GM10248 (cell line): ENCODE measurements around the gene CHST13.

Experiments used
- CTCF ChIA-PET: fragments of 300-600 bp; sonication (Branson Sonifier 250); formaldehyde crosslinking; extraction: SDS; loops from one replicate; lab custom pipeline; 2021; ENCODE audit warnings: antibody characterized with exemption; lab: Yijun Ruan, JAX
- POLR2A ChIA-PET: fragments of 350-650 bp; sonication (Branson Sonifier 250); formaldehyde crosslinking; extraction: SDS; loops from one replicate; lab custom pipeline; 2020; ENCODE audit warnings: antibody characterized with exemption; lab: Yijun Ruan, JAX
- DNase-seq: peaks from one replicate; pipeline ENCODE4 v3.0.0; 2012; ENCODE audit errors: extremely low spot score
- CTCF ChIP-seq: IDR thresholded peaks from 2 replicates; pipeline ENCODE4 v1.5.1; 2012; ENCODE audit warnings: mild to moderate bottlenecking, low read depth; ENCODE audit errors: extremely low read depth, missing control alignments, control extremely low read depth

CHST13 gene

GRCh38 chr3:126517291-126517951, 6.5 kb upstream of the CHST13 start, which contains the start of gene UROC1:
UROC1 (minus strand) TSS chr3:126517773; CDS start chr3:126517719, 54 bp downstream.
- ChIA-PET POLR2A (no interaction called here), CTCF (no interaction called here)
- no peak for TF ChIP-seq CTCF
- no peak for DNase-seq

GRCh38 chr3:126517986-126518778, 5.8 kb upstream of the CHST13 start:
- DNase-seq, result no peak
- ChIA-PET POLR2A (no interaction called here), CTCF (interaction anchor here (0.7 to 2.1 kb wide), 5 partner anchors 8 to 1030 kb away, joined by 3 to 12 read pairs (median 4); no protein-coding TSS in a partner anchor)
- no peak for TF ChIP-seq CTCF

- CTCF ChIA-PET, result interaction anchor here (0.7 to 2.1 kb wide), 6 partner anchors 9 to 1029 kb away, joined by 3 to 12 read pairs (median 4); no protein-coding TSS in a partner anchor
Measured at GRCh38 chr3:126518779-126519177, 5.2 kb upstream of the CHST13 start.

DNA sequence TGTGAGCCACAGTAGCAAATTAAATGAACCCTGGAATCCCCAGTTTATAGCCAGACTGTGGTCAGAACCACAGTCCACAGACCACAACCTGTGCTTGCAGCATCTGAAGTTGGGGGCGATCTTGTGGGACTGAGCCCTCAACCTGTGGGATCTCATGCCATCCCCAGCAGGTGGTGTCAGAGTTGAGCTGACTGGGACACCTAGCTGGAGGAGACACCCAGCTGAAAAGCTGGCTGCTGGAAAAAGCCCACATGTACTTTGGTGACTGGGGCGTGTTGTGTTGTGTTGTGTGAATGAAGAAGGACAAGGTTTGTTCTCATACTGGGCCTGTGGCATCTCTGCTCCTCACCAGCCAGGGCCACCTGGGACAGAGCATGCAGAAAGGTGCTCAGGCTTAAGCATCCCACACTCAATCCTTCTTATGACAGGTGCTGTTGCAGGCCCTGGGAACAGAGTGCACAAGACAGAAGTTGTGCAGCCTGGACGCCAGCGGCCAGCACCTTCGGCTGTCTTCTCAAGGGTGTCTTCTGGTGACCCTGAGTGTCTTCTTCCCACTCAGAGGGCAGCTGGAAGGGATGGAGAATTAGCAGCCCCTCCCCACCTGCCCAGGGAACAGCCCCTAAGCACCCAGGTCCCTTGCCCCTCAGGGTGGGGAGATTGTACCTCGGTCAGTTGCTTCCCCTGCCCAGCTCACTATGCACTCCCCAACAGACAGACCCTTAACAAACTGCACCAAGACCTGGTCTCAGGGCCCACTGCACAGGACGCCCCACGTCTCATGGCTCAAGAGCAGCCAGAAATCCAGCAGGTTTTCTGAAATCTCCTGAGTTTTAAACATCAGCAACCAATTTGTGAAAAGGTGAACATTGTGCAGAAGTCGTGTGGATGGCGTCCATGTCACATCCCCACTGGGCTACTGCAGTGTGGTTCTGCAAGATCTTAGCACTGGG, 4.2 kb upstream of the CHST13 start:
- no peak for DNase-seq
- CTCF ChIA-PET, result interaction anchor here (0.9 to 2.1 kb wide), 7 partner anchors 8 to 1028 kb away, joined by 3 to 12 read pairs (median 4); no protein-coding TSS in a partner anchor
- POLR2A ChIA-PET, result no interaction called here
- no peak for TF ChIP-seq CTCF

More at GRCh38 chr3:126518779-126519177, 5.2 kb upstream of the CHST13 start:
- POLR2A ChIA-PET, result no interaction called here
- no peak for TF ChIP-seq CTCF
- no peak for DNase-seq

DNA sequence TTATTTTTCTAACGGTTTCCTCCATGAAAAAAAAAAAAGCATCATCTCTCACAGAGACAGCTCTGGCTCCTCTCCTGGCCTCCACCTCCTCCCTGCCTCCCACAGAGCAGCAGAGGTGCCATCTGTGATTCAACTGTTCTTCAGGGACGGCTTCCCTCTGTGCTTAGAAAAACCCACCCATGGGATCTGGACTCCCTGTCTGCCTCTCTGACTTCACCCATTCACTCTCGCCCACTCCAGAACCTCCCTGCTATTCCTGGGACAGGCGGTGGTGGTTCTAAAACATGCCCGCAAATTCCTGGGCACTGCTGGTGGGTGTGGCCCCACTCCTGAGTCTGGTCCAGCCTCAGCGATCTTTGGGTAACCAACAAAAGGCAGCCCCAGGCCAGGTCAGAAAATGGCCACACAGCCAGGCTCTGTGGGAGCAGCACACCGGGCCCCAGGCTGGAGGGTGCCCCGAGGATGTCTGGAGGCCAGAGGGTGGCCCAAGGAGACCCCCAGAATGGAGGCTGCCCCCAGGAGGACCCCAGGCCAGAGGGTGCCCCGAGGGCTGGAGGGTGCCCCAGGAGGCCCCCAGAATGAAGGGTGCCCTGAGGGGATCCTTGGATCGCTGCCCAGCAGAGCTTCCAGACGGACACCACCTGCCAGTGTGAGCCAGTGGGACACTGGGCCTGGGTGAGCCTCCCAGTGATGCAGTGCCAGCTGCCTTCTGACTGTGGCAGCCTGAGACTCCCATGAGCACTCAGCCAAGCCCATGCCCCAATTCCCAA, 2.6 kb upstream of the CHST13 start:
- no peak for TF ChIP-seq CTCF
- DNase-seq, result no peak
- ChIA-PET POLR2A (no interaction called here), CTCF (interaction anchor here (1.4 to 3.1 kb wide), 6 partner anchors 7 to 1025 kb away, joined by 4 to 42 read pairs (median 6); no protein-coding TSS in a partner anchor)
